ENCODE results near the gene ADGRF3.
"Not testable (repeated sequence)": the region's sequence is repeated elsewhere in the genome, so short reads cannot be mapped to it uniquely, and the experiment has no call there.

ADGRF3 gene, protein sequence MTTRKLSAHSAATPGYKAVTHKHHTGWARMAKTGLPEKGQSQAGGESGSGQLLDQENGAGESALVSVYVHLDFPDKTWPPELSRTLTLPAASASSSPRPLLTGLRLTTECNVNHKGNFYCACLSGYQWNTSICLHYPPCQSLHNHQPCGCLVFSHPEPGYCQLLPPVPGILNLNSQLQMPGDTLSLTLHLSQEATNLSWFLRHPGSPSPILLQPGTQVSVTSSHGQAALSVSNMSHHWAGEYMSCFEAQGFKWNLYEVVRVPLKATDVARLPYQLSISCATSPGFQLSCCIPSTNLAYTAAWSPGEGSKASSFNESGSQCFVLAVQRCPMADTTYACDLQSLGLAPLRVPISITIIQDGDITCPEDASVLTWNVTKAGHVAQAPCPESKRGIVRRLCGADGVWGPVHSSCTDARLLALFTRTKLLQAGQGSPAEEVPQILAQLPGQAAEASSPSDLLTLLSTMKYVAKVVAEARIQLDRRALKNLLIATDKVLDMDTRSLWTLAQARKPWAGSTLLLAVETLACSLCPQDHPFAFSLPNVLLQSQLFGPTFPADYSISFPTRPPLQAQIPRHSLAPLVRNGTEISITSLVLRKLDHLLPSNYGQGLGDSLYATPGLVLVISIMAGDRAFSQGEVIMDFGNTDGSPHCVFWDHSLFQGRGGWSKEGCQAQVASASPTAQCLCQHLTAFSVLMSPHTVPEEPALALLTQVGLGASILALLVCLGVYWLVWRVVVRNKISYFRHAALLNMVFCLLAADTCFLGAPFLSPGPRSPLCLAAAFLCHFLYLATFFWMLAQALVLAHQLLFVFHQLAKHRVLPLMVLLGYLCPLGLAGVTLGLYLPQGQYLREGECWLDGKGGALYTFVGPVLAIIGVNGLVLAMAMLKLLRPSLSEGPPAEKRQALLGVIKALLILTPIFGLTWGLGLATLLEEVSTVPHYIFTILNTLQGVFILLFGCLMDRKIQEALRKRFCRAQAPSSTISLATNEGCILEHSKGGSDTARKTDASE

DNA sequence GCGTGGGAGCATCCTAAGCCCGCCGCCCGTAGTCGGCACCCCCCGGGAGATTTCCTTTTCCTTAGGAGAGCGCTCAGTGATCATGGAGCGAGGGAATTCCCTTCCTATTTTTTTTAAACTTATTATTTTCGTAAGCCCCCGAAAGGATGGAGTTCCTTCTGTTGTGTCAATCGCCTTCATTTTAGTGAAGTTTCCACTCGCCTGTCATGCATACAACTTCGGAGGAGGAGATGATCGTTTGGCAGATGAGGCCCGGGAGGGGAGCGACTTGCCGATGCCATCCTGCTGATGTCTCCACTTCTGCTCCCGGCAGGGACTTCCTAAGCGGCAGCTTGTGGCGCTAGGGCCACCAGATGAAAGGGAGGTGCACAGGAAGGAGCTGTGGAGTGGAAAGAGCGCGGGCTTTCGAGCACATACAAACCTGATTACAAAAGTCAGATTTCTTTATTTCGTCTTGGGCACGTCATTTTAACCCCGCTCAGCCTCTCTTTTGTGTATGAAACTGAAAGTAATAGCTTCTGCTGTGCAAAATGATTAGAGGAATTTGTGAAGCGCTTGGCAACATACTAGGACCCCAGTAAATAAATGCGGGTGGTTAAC is at the start of gene ADGRF3:
TSS of gene ADGRF3 (minus strand) at position 336 of the 600 bp plus-strand sequence. CDS start 555 bp downstream, outside the sequence.
- DNase-seq (ENCODE audit: low spot score in 2 of 2) (peak; percentile 36 to 42), ATAC-seq (replicated peaks; ENCODE audit: extremely low read depth, poor library complexity, severe bottlenecking) (peak; percentile 27)
- H3K36me3 Mint-ChIP-seq (ENCODE audit: insufficient read depth): peaks cover 13% of the 10 kb centered on the region
- H3K27me3 Mint-ChIP-seq: no peaks in the 10 kb centered on the region
- peak within 1 kb of the TSS; percentile 99 for H3K27ac Mint-ChIP-seq (ENCODE audit: low read depth)
- H3K4me3 Mint-ChIP-seq: peak within 1 kb of the TSS; percentile 97
- peaks cover 40% of the 10 kb centered on the region for H3K4me1 Mint-ChIP-seq
- no peaks in the 10 kb centered on the region for H3K9me3 Mint-ChIP-seq

GRCh38 chr2:26395394-26395793 is 48.8 kb upstream of the ADGRF3 start:
- DNase-seq (ENCODE audit: low spot score in 2 of 2): no peak
- H3K27ac Mint-ChIP-seq (ENCODE audit: low read depth): no peak overlapping the region
- peaks cover 8% of the 10 kb centered on the region for H3K36me3 Mint-ChIP-seq (ENCODE audit: insufficient read depth)
- no peak for ATAC-seq (replicated peaks; ENCODE audit: extremely low read depth, poor library complexity, severe bottlenecking)
- no peaks in the 10 kb centered on the region for H3K9me3 Mint-ChIP-seq
- H3K27me3 Mint-ChIP-seq: no peaks in the 10 kb centered on the region
- H3K4me1 Mint-ChIP-seq: no peaks in the 10 kb centered on the region
- no peak overlapping the region for H3K4me3 Mint-ChIP-seq

DNA sequence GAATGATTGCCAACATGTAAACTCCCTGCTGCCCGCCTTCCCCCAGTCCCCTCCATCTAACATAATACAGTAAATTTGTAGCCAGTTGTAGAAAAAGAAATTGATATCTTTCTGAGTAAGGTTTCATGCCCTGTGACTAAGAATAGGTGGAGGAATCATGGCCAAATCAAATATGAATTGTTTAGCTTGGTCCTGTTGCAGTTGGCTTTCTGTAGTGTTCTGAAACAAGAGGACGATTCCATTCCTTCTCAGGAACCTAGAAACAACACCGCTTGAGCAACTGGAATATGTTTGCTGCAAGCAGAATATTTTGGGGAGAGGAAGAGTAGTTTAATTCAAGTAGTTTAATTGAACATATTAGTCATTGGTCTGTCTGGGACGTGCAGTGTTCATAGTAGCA is 48.1 kb upstream of the ADGRF3 start:
- Mint-ChIP-seq H3K27me3 (no peaks in the 10 kb centered on the region), H3K9me3 (no peaks in the 10 kb centered on the region), H3K4me1 (no peaks in the 10 kb centered on the region), H3K27ac (ENCODE audit: low read depth) (no peak overlapping the region), H3K4me3 (no peak overlapping the region), H3K36me3 (ENCODE audit: insufficient read depth) (peaks cover 11% of the 10 kb centered on the region)
- ATAC-seq (replicated peaks; ENCODE audit: extremely low read depth, poor library complexity, severe bottlenecking) (no peak), DNase-seq (ENCODE audit: low spot score in 2 of 2) (no peak)

- H3K36me3 Mint-ChIP-seq (ENCODE audit: insufficient read depth): peaks cover 33% of the 10 kb centered on the region
- H3K4me1 Mint-ChIP-seq: no peaks in the 10 kb centered on the region
- H3K27ac Mint-ChIP-seq (ENCODE audit: low read depth): no peak overlapping the region
- no peaks in the 10 kb centered on the region for H3K27me3 Mint-ChIP-seq
- H3K9me3 Mint-ChIP-seq: no peaks in the 10 kb centered on the region
- DNase-seq (ENCODE audit: low spot score in 2 of 2) (no peak), ATAC-seq (replicated peaks; ENCODE audit: extremely low read depth, poor library complexity, severe bottlenecking) (no peak)
- no peak overlapping the region for H3K4me3 Mint-ChIP-seq
Observed at GRCh38 chr2:26387189-26387588, 40.6 kb upstream of the ADGRF3 start.

- DNase-seq (ENCODE audit: low spot score in 2 of 2): no peak
Observed at GRCh38 chr2:26384597-26384996, 38.0 kb upstream of the ADGRF3 start.

DNA sequence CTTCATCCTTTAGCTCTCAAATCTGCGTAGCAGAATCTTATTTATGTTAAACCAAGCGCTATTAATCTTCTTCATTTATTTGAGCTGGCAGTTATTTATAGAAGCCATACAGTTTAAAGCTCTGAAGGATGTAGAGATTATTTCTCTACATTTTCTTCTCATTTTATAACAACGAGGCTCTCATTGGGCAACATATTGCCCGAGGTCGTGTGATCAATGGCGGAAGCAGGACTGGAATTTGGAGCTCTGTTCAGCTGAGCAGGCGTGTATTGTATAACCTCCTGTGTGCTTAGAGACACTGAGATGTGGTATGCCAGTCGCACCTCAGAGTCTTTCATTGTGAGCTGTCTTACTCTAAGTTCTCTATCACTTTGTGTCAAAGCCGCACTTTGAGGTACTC is 37.6 kb upstream of the ADGRF3 start:
- no peak for DNase-seq (ENCODE audit: low spot score in 2 of 2)
- Mint-ChIP-seq H3K4me3 (no peak overlapping the region), H3K4me1 (no peaks in the 10 kb centered on the region), H3K27ac (ENCODE audit: low read depth) (peak overlapping the region; percentile 7), H3K9me3 (no peaks in the 10 kb centered on the region), H3K36me3 (ENCODE audit: insufficient read depth) (peaks cover 33% of the 10 kb centered on the region), H3K27me3 (no peaks in the 10 kb centered on the region)
- no peak for ATAC-seq (replicated peaks; ENCODE audit: extremely low read depth, poor library complexity, severe bottlenecking)

More at GRCh38 chr2:26384597-26384996, 38.0 kb upstream of the ADGRF3 start:
- no peak overlapping the region for H3K27ac Mint-ChIP-seq (ENCODE audit: low read depth)
- H3K9me3 Mint-ChIP-seq: no peaks in the 10 kb centered on the region
- no peak for ATAC-seq (replicated peaks; ENCODE audit: extremely low read depth, poor library complexity, severe bottlenecking)
- H3K4me1 Mint-ChIP-seq: no peaks in the 10 kb centered on the region
- no peaks in the 10 kb centered on the region for H3K27me3 Mint-ChIP-seq
- no peak overlapping the region for H3K4me3 Mint-ChIP-seq
- H3K36me3 Mint-ChIP-seq (ENCODE audit: insufficient read depth): peaks cover 33% of the 10 kb centered on the region

DNA sequence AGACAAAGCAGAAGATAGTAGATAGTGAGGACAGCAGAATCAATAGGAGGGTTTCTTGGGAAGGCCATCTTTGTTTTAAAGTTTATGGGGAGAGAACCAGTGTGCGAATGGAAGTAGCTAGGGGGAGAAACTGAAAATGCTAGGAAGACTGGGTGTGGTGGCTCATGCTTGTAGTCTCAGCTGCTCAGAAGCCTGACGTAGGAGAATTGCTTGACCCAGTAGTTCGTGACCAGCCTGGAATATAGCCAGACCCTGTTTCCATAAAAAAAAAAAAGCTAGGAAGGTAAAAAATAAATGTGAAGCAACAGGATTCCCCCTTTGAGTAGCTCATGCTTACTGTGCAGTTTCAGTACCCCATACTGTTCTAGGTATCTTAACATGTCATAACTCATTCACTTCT is 36.0 kb upstream of the ADGRF3 start:
- DNase-seq (ENCODE audit: low spot score in 2 of 2) (no peak), ATAC-seq (replicated peaks; ENCODE audit: extremely low read depth, poor library complexity, severe bottlenecking) (no peak)
- Mint-ChIP-seq H3K36me3 (ENCODE audit: insufficient read depth) (peaks cover 32% of the 10 kb centered on the region), H3K4me3 (no peak overlapping the region), H3K27ac (ENCODE audit: low read depth) (no peak overlapping the region), H3K9me3 (no peaks in the 10 kb centered on the region), H3K4me1 (peaks cover 9% of the 10 kb centered on the region), H3K27me3 (no peaks in the 10 kb centered on the region)

- Mint-ChIP-seq H3K4me1 (peaks cover 16% of the 10 kb centered on the region), H3K27ac (ENCODE audit: low read depth) (no peak overlapping the region), H3K9me3 (no peaks in the 10 kb centered on the region), H3K4me3 (no peak overlapping the region), H3K36me3 (ENCODE audit: insufficient read depth) (peaks cover 31% of the 10 kb centered on the region), H3K27me3 (no peaks in the 10 kb centered on the region)
- DNase-seq (ENCODE audit: low spot score in 2 of 2) (no peak), ATAC-seq (replicated peaks; ENCODE audit: extremely low read depth, poor library complexity, severe bottlenecking) (no peak)
Observed at GRCh38 chr2:26380281-26380680, 33.7 kb upstream of the ADGRF3 start.

GRCh38 chr2:26376799-26377198 is 30.2 kb upstream of the ADGRF3 start:
- Mint-ChIP-seq H3K36me3 (ENCODE audit: insufficient read depth) (peaks cover 37% of the 10 kb centered on the region), H3K4me1 (peaks cover 16% of the 10 kb centered on the region), H3K27me3 (no peaks in the 10 kb centered on the region), H3K4me3 (no peak overlapping the region), H3K27ac (ENCODE audit: low read depth) (no peak overlapping the region), H3K9me3 (no peaks in the 10 kb centered on the region)
- ATAC-seq (replicated peaks; ENCODE audit: extremely low read depth, poor library complexity, severe bottlenecking) (no peak), DNase-seq (ENCODE audit: low spot score in 2 of 2) (no peak)

- not testable (repeated sequence) for DNase-seq (ENCODE audit: low spot score in 2 of 2); H3K4me1 Mint-ChIP-seq; ATAC-seq (replicated peaks; ENCODE audit: extremely low read depth, poor library complexity, severe bottlenecking); H3K9me3 Mint-ChIP-seq; H3K4me3 Mint-ChIP-seq; H3K27me3 Mint-ChIP-seq; H3K27ac Mint-ChIP-seq (ENCODE audit: low read depth)
- H3K36me3 Mint-ChIP-seq (ENCODE audit: insufficient read depth): peaks cover 27% of the 10 kb centered on the region
Observed at GRCh38 chr2:26370909-26371308, 24.3 kb upstream of the ADGRF3 start.

GRCh38 chr2:26369664-26370063 is 23.1 kb upstream of the ADGRF3 start:
- H3K27ac Mint-ChIP-seq (ENCODE audit: low read depth); H3K4me1 Mint-ChIP-seq; H3K4me3 Mint-ChIP-seq; ATAC-seq (replicated peaks; ENCODE audit: extremely low read depth, poor library complexity, severe bottlenecking); H3K9me3 Mint-ChIP-seq; DNase-seq (ENCODE audit: low spot score in 2 of 2); H3K27me3 Mint-ChIP-seq: not testable (repeated sequence)
- H3K36me3 Mint-ChIP-seq (ENCODE audit: insufficient read depth): peaks cover 27% of the 10 kb centered on the region

DNA sequence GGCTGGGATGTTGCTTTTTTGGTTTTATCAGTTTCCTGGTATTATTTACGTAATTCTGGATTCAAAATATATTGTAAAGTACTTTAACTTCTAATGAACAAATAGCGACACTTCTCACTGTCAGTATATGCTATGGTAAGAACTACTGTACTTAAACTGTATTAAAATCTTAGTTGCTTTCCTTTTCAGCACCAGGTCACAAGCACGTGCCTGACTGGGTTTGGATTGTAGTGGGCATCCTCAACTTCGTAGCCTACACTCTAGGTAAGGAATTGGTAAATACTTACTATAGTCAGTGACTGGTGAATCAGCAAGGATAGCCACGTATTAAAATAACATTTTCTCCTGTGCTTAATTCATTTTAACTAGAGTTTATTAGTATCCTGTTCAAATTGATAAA is 20.4 kb upstream of the ADGRF3 start:
- Mint-ChIP-seq H3K9me3 (no peaks in the 10 kb centered on the region), H3K27ac (ENCODE audit: low read depth) (no peak overlapping the region), H3K4me1 (peaks cover 9% of the 10 kb centered on the region), H3K4me3 (no peak overlapping the region), H3K27me3 (no peaks in the 10 kb centered on the region), H3K36me3 (ENCODE audit: insufficient read depth) (peaks cover 13% of the 10 kb centered on the region)
- no peak for ATAC-seq (replicated peaks; ENCODE audit: extremely low read depth, poor library complexity, severe bottlenecking)
- no peak for DNase-seq (ENCODE audit: low spot score in 2 of 2)
